Osteoblast (primary cell): Measurements from ENCODE around the gene CDK5RAP2. TPM values are rescaled to one million over a fixed set of nuclear protein-coding genes. Genes with fewer than 3 reads are reported as not detected.
A peak's percentile ranks its signal among the peaks of the same experiment; 100 is the strongest.

Experiments used
- DNase-seq: peaks from one replicate; pipeline ENCODE4 v3.0.0; 2011; ENCODE audit warnings: low spot score, mixed read lengths; ENCODE audit not compliant: insufficient read length; ENCODE audit errors: missing footprints
- H2AFZ ChIP-seq: 2 replicates; pipeline ENCODE4 v1.6.0; 2011; ENCODE audit warnings: mild to moderate bottlenecking, low read length
- H3K27ac ChIP-seq: 2 replicates; pipeline ENCODE4 v1.5.1; 2011; ENCODE audit warnings: mild to moderate bottlenecking, low read depth, low read length, moderate library complexity
- H3K27me3 ChIP-seq: 2 replicates; pipeline ENCODE4 v1.6.0; 2012; ENCODE audit warnings: mild to moderate bottlenecking, control low read depth, inconsistent platforms, low read length, moderate library complexity; ENCODE audit not compliant: insufficient read depth
- H3K36me3 ChIP-seq: 2 replicates; pipeline ENCODE4 v1.5.1; 2011; ENCODE audit warnings: mild to moderate bottlenecking, low read length, control low read depth, moderate library complexity; ENCODE audit not compliant: insufficient read depth
- H3K4me1 ChIP-seq: 2 replicates; pipeline ENCODE4 v1.5.1; 2011; ENCODE audit warnings: mild to moderate bottlenecking, low read length, control low read depth, moderate library complexity; ENCODE audit not compliant: insufficient read depth
- H3K4me2 ChIP-seq: 2 replicates; pipeline ENCODE4 v1.6.0; 2011; ENCODE audit warnings: mild to moderate bottlenecking, low read length; ENCODE audit not compliant: insufficient read depth
- H3K4me3 ChIP-seq: fragments of 200-600 bp; sonication (generic); 3 replicates; pipeline ENCODE4 v1.5.1; 2012; ENCODE audit warnings: mild to moderate bottlenecking, low read length, inconsistent platforms; ENCODE audit not compliant: insufficient read depth
- H3K79me2 ChIP-seq: 2 replicates; pipeline ENCODE4 v1.6.0; 2012; ENCODE audit warnings: mild to moderate bottlenecking, low read length, control low read depth, inconsistent platforms; ENCODE audit not compliant: insufficient read depth
- H3K9me3 ChIP-seq: 2 replicates; pipeline ENCODE4 v1.5.1; 2011; ENCODE audit warnings: low read depth, low read length, control low read depth
- H4K20me1 ChIP-seq: 2 replicates; pipeline ENCODE4 v1.6.0; 2012; ENCODE audit warnings: mild to moderate bottlenecking, low read length, control low read depth; ENCODE audit not compliant: insufficient read depth
- CTCF ChIP-seq: IDR thresholded peaks from 2 replicates; pipeline ENCODE4 v1.5.1; 2011; ENCODE audit warnings: mild to moderate bottlenecking, low read depth, low read length, moderate library complexity; ENCODE audit errors: extremely low read depth
- total RNA-seq: library from RNA; depleted of rRNA; stranded (reverse); fragments of >200 nt; gene quantifications from 2 replicates; pipeline ENCODE4 v1.2.3, GENCODE V29; 2012

Gene CDK5RAP2
- total RNA-seq, 1 donor: 59.7 TPM

- Histone ChIP-seq H3K79me2 (no peaks in the 10 kb centered on the region), H3K4me2 (peak overlapping the region; percentile 7), H3K27me3 (no peaks in the 10 kb centered on the region), H3K4me1 (peaks cover 25% of the 10 kb centered on the region), H2AFZ (no peak overlapping the region), H4K20me1 (no peaks in the 10 kb centered on the region), H3K9me3 (no peaks in the 10 kb centered on the region), H3K36me3 (peaks cover 34% of the 10 kb centered on the region), H3K27ac (peak overlapping the region; percentile 70), H3K4me3 (no peak overlapping the region)
- DNase-seq: peak; percentile 91
- TF ChIP-seq CTCF: no peak
These were observed 193.4 kb downstream of the CDK5RAP2 start for GRCh38 chr9:120386390-120387131.

DNA sequence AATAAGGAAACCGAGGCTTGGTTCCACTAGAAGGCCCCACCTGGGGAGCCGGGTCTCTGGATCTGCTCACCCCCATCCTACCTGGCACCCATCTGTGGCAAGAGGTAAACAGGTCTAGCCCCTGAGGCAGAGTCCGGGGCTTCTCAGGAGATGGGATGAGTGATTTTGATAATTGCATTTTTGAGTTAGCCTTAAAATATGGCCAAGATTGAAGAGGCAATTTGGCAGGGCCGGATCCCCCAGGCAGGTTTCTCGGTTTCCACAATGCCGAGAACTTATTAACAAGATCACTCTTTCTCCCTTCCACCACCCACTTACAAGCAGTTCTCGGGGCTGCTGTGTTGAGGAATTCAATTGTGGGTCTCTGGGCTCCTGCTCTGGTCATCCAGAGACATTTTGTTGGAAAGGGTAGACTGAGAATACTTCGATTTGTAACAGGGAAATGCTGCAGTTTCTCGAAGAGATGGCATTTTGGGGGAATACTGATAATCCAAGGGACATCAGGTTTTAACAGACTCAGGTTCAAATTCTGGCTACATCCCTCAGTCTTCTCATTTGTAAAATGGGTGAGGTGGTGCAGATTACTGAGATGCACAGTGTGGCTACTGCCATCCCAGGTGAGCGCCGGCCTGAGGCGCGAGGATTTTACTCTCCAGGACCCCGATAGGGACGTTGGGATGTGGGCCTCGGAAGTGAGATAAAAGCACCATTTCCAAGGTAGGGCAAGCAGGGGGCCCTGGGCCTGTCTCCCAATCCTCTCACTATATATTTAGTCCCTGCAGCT lies 194.2 kb downstream of the CDK5RAP2 start:
- Histone ChIP-seq H3K79me2 (no peaks in the 10 kb centered on the region), H3K4me2 (peak overlapping the region; percentile 7), H3K27ac (peak overlapping the region; percentile 70), H3K9me3 (no peaks in the 10 kb centered on the region), H4K20me1 (no peaks in the 10 kb centered on the region), H3K27me3 (no peaks in the 10 kb centered on the region), H3K4me3 (no peak overlapping the region), H2AFZ (no peak overlapping the region), H3K4me1 (peaks cover 25% of the 10 kb centered on the region), H3K36me3 (peaks cover 27% of the 10 kb centered on the region)
- no peak for TF ChIP-seq CTCF
- DNase-seq: peak; percentile 35

DNA sequence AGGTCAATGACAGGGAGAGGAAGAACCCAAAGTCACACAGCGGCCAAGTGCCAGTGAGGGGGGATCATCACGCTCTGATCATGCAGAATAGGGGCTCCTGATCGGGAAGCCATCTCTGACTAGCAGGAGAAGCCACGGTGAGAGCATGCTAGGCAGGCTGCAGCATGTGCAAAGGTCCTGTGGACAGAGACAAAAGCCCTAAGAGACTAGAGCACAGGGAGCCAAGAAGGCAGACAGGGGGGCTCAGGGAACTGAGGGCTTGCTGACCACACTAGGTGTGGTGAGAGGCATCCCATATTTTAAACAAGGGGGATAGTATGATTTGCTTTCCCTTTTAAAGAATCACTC lies 195.1 kb downstream of the CDK5RAP2 start:
- no peaks in the 10 kb centered on the region for H3K27me3 ChIP-seq
- peaks cover 1% of the 10 kb centered on the region for H3K9me3 ChIP-seq
- TF ChIP-seq CTCF: no peak
- DNase-seq: no peak
- peaks cover 25% of the 10 kb centered on the region for H3K4me1 ChIP-seq
- no peaks in the 10 kb centered on the region for H4K20me1 ChIP-seq
- no peak overlapping the region for H3K4me2 ChIP-seq
- no peak overlapping the region for H3K4me3 ChIP-seq
- H3K36me3 ChIP-seq: peaks cover 20% of the 10 kb centered on the region
- peak overlapping the region; percentile 70 for H3K27ac ChIP-seq
- H2AFZ ChIP-seq: no peak overlapping the region
- H3K79me2 ChIP-seq: no peaks in the 10 kb centered on the region
